Right lobe of liver (tissue), 6 donors: Measurements from ENCODE around the gene IPO13. TPM values are rescaled to one million over a fixed set of nuclear protein-coding genes. Genes with fewer than 3 reads are reported as not detected.

ENCODE experiments used
- ATAC-seq, 4 donors: fragments of 200-7000 bp; cut with Tn5 transposase; one replicate each; pipeline ENCODE4 v1.9.1; 2020; ENCODE audit warnings: mild to moderate bottlenecking in 4 of 4, moderate library complexity in 4 of 4
- DNase-seq, 3 donors: peaks; one replicate each; pipeline ENCODE4 v3.0.0-alpha.2; 2020
- H3K27ac ChIP-seq, 3 donors: fragments of 200-600 bp; one replicate each; pipeline ENCODE4 v1.8.0; 2022
- H3K27me3 ChIP-seq, 2 donors: fragments of 200-600 bp; one replicate each; pipeline ENCODE4 v1.8.0; 2022
- H3K36me3 ChIP-seq, 4 donors: fragments of 200-600 bp; sonication (generic) in 1 of 4; one replicate each; pipeline versions ENCODE4 v1.5.1 to v1.8.0; 2017 to 2022; ENCODE audit warnings: control low read depth in 1 of 4
- H3K4me1 ChIP-seq, 4 donors: fragments of 200-600 bp; sonication (generic) in 1 of 4; one replicate each; pipeline versions ENCODE4 v1.5.1 to v1.8.0; 2017 to 2022; ENCODE audit warnings: control low read depth in 1 of 4
- H3K4me3 ChIP-seq, 3 donors: fragments of 200-600 bp; one replicate each; pipeline ENCODE4 v1.8.0; 2022
- H3K9me3 ChIP-seq, 4 donors: fragments of 200-600 bp; sonication (generic) in 1 of 4; one replicate each; pipeline versions ENCODE4 v1.5.1 to v1.8.0; 2017 to 2022; ENCODE audit warnings: control low read depth in 1 of 4
- CTCF ChIP-seq, 4 donors: fragments of 200-600 bp in 3 of 4; fragments of 450-650 bp in 1 of 4; IDR thresholded peaks; one replicate each; pipeline versions ENCODE4 v1.5.1 to v1.8.0; 2016 to 2022; ENCODE audit warnings: antibody characterized with exemption in 4 of 4, mild to moderate bottlenecking in 2 of 4
- POLR2A ChIP-seq: fragments of 450-650 bp; IDR thresholded peaks from one replicate; pipeline ENCODE4 v1.6.1; 2017; ENCODE audit warnings: antibody characterized with exemption, mild to moderate bottlenecking
- WGBS: methylation state at CpG from one replicate; pipeline ENCODE4 v1.1.6; 2018; ENCODE audit warnings: low coverage, low lambda C conversion rate; ENCODE audit not compliant: insufficient coverage; ENCODE audit errors: missing lambda C conversion rate; 5-methylcytosine and 5-hydroxymethylcytosine counted together
- intact Hi-C, 2 donors: fragments of 100-400 bp; cut with DNase I; formaldehyde crosslinking; loops; one replicate each; pipeline versions ENCODE4 v1.11.2 to v1.14.1; 2022
- long read RNA-seq: library from polyadenylated mRNA; unstranded; transcript quantifications from one replicate; pipeline ENCODE4 v2.0.0, GENCODE V29; 2019
- total RNA-seq, 6 experiments: library from RNA; depleted of rRNA in 2 of 6; stranded (reverse); fragments of >200 nt in 2 of 6; fragmentation: NEBNext Ultra II Directional in 3 of 6; extraction: Animal tissue kit (Norgen Biotek cat#: 25700) in 3 of 6; gene quantifications; one replicate each; pipeline versions ENCODE4 v1.1.0 to v1.2.4, GENCODE V29; 2016 to 2023
- donor health status: DM: no; HTN: yes; CAD: no.
- donor health status: DM: no; HTN: no; CAD: no.
- donor health status: DM: no; HTN: no; CAD: no.
- donor health status: DM: no; HTN: yes; CAD: no.
- donor health status: DM: no; HTN: yes; CAD: no.

The IPO13 gene, protein sequence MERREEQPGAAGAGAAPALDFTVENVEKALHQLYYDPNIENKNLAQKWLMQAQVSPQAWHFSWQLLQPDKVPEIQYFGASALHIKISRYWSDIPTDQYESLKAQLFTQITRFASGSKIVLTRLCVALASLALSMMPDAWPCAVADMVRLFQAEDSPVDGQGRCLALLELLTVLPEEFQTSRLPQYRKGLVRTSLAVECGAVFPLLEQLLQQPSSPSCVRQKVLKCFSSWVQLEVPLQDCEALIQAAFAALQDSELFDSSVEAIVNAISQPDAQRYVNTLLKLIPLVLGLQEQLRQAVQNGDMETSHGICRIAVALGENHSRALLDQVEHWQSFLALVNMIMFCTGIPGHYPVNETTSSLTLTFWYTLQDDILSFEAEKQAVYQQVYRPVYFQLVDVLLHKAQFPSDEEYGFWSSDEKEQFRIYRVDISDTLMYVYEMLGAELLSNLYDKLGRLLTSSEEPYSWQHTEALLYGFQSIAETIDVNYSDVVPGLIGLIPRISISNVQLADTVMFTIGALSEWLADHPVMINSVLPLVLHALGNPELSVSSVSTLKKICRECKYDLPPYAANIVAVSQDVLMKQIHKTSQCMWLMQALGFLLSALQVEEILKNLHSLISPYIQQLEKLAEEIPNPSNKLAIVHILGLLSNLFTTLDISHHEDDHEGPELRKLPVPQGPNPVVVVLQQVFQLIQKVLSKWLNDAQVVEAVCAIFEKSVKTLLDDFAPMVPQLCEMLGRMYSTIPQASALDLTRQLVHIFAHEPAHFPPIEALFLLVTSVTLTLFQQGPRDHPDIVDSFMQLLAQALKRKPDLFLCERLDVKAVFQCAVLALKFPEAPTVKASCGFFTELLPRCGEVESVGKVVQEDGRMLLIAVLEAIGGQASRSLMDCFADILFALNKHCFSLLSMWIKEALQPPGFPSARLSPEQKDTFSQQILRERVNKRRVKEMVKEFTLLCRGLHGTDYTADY
- 10 to 100 TPM; 12.4 to 18.9 (median 14.8) TPM for total RNA-seq
- long read RNA-seq, partial matches to known transcripts: 2 of 2 reads
- long read RNA-seq, other reads (novel, unspliced or antisense): 0 of 2 reads

- H3K27ac ChIP-seq: peak within 1 kb of the TSS; percentile 95 to 98 (median 96)
- peak; percentile 96 to 98 (median 97) for ATAC-seq
- peak; percentile 97 to 98 (median 98) for DNase-seq
- TF ChIP-seq CTCF (IDR thresholded peaks at IDR 0.05): peak; percentile 73 to 81 (median 74)
- peak; percentile 83 for TF ChIP-seq POLR2A
- H3K9me3 ChIP-seq: no peaks in the 10 kb centered on the region
- H3K4me3 ChIP-seq: peak within 1 kb of the TSS; percentile 44 to 88 (median 79)
- 0% methylated on average over 10 of the region's 74 CpGs for WGBS
- intact Hi-C loops: no loop called here
- H3K27me3 ChIP-seq: no peaks in the 10 kb centered on the region
- peaks cover 0 to 17% (median 9%) of the 10 kb centered on the region in 4 donors for H3K4me1 ChIP-seq
- H3K36me3 ChIP-seq: peaks cover 0 to 5% (median 0%) of the 10 kb centered on the region in 4 donors
These were observed at the start of gene IPO13 for GRCh38 chr1:43946236-43947060. IPO13 (plus strand) TSS chr1:43946950; CDS start chr1:43947601, 651 bp downstream.

DNA sequence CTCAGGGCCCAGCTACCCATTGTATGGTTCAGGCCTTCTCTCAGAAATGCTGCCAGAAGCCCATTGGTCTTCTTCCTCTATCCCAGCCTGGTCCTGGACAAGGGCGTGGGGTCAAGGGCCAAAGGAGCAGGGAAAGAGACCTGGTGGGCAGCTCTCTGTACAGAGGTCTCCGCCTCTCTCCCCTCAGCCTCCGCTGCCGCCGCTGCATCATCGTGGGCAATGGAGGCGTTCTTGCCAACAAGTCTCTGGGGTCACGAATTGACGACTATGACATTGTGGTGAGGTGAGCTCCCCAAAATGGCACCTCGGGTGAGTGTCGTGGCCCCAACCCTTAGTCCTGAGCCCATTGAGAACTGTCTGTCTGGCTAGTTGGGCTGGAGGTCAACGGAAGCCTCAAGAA lies 47.8 kb upstream of the IPO13 start:
- no peak for ATAC-seq
- H3K4me1 ChIP-seq: no peaks in the 10 kb centered on the region
- no peak for TF ChIP-seq POLR2A
- no peak for TF ChIP-seq CTCF (IDR thresholded peaks at IDR 0.05)
- no peak for DNase-seq
- intact Hi-C loops: no loop called here
- H3K36me3 ChIP-seq: no peaks in the 10 kb centered on the region
- H3K27ac ChIP-seq: no peak overlapping the region
- no peak overlapping the region for H3K4me3 ChIP-seq
- 100% methylated on average over 4 of the region's 12 CpGs for WGBS
- no peaks in the 10 kb centered on the region for H3K9me3 ChIP-seq
- no peaks in the 10 kb centered on the region for H3K27me3 ChIP-seq

GRCh38 chr1:43900386-43900785 lies 46.4 kb upstream of the IPO13 start:
- DNase-seq (no peak), ATAC-seq (no peak)
- Histone ChIP-seq H3K36me3 (no peaks in the 10 kb centered on the region), H3K27me3 (no peaks in the 10 kb centered on the region), H3K4me3 (no peak overlapping the region), H3K4me1 (no peaks in the 10 kb centered on the region), H3K9me3 (no peaks in the 10 kb centered on the region), H3K27ac (no peak overlapping the region)
- intact Hi-C loops: no loop called here
- no peak for TF ChIP-seq POLR2A
- TF ChIP-seq CTCF (IDR thresholded peaks at IDR 0.05): no peak
- 100% methylated on average over 1 of the region's 3 CpGs for WGBS
